ENCODE measurements around the gene POLR2A. TPM values are rescaled to one million over a fixed set of nuclear protein-coding genes. Genes with fewer than 3 reads are reported as not detected.
A peak's percentile ranks its signal among the peaks of the same experiment; 100 is the strongest.

POLR2A gene
- total and polyA plus RNA-seq, 2 of the 13 experiments (the other 11 are each of a cell fraction or from before 2014, with no cell fraction given): 17.8 to 18.3 TPM

GRCh38 chr17:7445619-7445968, 38.6 kb upstream of the POLR2A start (continued):
- TF ChIP-seq POGK (CRISPR knock-in tag; conservative IDR thresholded peaks at IDR 0.05) (no peak), ZNF597 (CRISPR knock-in tag; IDR thresholded peaks at IDR 0.05) (no peak), CBFB (CRISPR knock-in tag; IDR thresholded peaks at IDR 0.05) (no peak), ZNF776 (CRISPR knock-in tag; IDR thresholded peaks at IDR 0.05) (no peak), RARA (CRISPR knock-in tag; IDR thresholded peaks at IDR 0.05) (no peak), HDAC1 (CRISPR knock-in tag; IDR thresholded peaks at IDR 0.05) (no peak), RBFOX2 (IDR thresholded peaks at IDR 0.05; ENCODE audit: low read depth, low read length) (0 out of 2 replicates have a peak, but pooled peaks have one; percentile 28), SATB2 (CRISPR knock-in tag; IDR thresholded peaks at IDR 0.05) (no peak), ZNF749 (CRISPR knock-in tag; IDR thresholded peaks at IDR 0.05; ENCODE audit: borderline replicate concordance) (0 out of 2 replicates have a peak, but pooled peaks have one; percentile 14), KDM4B (CRISPR knock-in tag; IDR thresholded peaks at IDR 0.05) (no peak), TGIF2 (CRISPR knock-in tag; IDR thresholded peaks at IDR 0.05) (no peak), PHF21A (CRISPR knock-in tag; IDR thresholded peaks at IDR 0.05) (no peak), ZNF354B (CRISPR knock-in tag; IDR thresholded peaks at IDR 0.05) (no peak), ZNF484 (CRISPR knock-in tag; IDR thresholded peaks at IDR 0.05; ENCODE audit: borderline replicate concordance, low read depth) (no peak), HNRNPK (IDR thresholded peaks at IDR 0.05; ENCODE audit: low read depth, low read length, poor library complexity, severe bottlenecking) (no peak), AGO1 (IDR thresholded peaks at IDR 0.05; ENCODE audit: low read depth, low read length, poor library complexity, severe bottlenecking) (no peak), ZSCAN25 (CRISPR knock-in tag; IDR thresholded peaks at IDR 0.05) (no peak), ZNF496 (CRISPR knock-in tag; IDR thresholded peaks at IDR 0.05; ENCODE audit: insufficient replicate concordance) (no peak), CCDC6 (CRISPR knock-in tag; IDR thresholded peaks at IDR 0.05) (no peak), RBM39 (IDR thresholded peaks at IDR 0.05; ENCODE audit: low read depth, low read length, poor library complexity, severe bottlenecking) (no peak), CHD2 (IDR thresholded peaks at IDR 0.05; ENCODE audit: low read depth, low read length) (no peak), MTA3 (CRISPR knock-in tag; IDR thresholded peaks at IDR 0.05) (no peak), WIZ (CRISPR knock-in tag; IDR thresholded peaks at IDR 0.05) (no peak), SOX5 (CRISPR knock-in tag; IDR thresholded peaks at IDR 0.05; ENCODE audit: borderline replicate concordance) (no peak), HMGXB4 (CRISPR knock-in tag; IDR thresholded peaks at IDR 0.05; ENCODE audit: borderline replicate concordance in 1 of 2, low read depth in 1 of 2) (no peak), ZNF83 (CRISPR knock-in tag; IDR thresholded peaks at IDR 0.05; ENCODE audit: borderline replicate concordance) (no peak), MAX (IDR thresholded peaks at IDR 0.05) (0 out of 2 replicates have a peak, but pooled peaks have one; percentile 34), ZNF121 (CRISPR knock-in tag; IDR thresholded peaks at IDR 0.05) (0 out of 2 replicates have a peak, but pooled peaks have one; percentile 48)

All from HepG2 (cell line).